Fibroblast of skin of back (primary cell): ENCODE results near the gene STT3A. TPM values are rescaled to one million over a fixed set of nuclear protein-coding genes. Genes with fewer than 3 reads are reported as not detected.
"Not testable (repeated sequence)": the region's sequence is repeated elsewhere in the genome, so short reads cannot be mapped to it uniquely, and the experiment has no call there.

Experiments used
- DNase-seq: peaks from one replicate; pipeline ENCODE4 v3.0.0-alpha.2; 2013
- polyA plus RNA-seq, 2 experiments: library from polyadenylated mRNA; unstranded; fragments of 120-200 nt; gene quantifications; one replicate each; pipeline ENCODE4 v1.2.1, GENCODE V29; 2013; ENCODE audit not compliant: insufficient read length in 2 of 2

Gene STT3A
- 268 TPM for polyA plus RNA-seq (2013, experiment 1 of 2; ENCODE audit: insufficient read length)
- polyA plus RNA-seq (2013, experiment 2 of 2; ENCODE audit: insufficient read length) = 243 TPM

DNA sequence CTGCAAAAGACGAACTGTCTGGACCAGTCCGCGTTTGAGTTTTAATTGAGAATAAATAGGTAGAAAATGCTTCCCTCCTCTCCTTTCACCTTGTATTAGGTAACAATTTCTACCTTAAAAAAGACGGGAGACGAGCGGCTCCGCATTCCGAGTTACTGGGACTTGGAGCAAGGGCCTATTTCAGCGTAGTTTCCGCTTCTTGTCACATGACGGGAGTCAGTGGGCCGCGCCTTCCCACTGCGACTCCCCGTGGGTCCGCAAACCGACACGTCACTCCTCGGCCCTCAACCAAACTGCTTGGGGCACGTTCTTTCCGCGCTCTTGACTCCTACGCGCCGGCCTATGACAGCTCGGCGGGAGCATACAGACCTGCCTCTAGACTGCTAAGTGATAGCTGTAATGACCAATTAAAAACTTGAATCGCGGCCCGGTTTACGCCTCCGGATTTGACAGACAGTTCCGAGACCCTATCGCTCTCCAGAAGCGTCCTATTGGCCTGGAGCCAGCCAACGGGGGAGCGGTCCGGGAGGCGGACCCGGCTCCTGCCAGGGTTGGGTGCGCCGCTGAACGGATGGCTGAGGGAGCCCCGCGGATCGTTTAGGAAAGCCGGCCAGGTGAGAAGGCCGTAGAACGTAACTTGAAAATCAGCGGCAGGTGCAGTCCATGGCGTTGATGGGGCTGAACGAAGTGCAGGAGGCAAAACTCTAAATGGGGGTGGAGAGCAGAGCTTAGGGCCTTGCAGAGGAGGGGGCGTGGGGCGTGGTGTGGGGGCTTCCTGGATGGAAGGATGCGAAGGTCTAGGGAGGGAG is at the start of gene STT3A:
TSS of gene STT3A (plus strand) at position 548 of the 809 bp plus-strand sequence. CDS start 3,064 bp downstream, outside the sequence.
- peak; percentile 100 for DNase-seq

DNA sequence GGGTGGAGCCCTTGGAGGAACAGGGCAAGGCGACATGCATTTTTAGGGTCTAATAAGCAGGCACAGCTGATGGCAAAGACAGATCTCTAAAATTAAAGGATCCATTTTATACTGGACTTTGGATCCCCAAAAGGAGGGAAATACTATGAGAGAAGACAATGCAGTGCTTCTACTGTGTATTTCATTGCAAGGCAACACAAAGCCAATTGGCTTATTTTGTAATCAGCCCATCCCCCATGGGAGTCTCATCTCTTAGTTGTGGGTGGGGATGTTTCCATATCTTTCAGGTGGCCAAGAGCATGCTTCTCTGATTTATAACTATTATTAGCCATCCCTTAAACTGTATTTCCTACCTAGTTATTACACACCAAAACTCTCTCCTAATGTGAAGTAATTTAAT is 41.9 kb upstream of the STT3A start:
- no peak for DNase-seq

DNA sequence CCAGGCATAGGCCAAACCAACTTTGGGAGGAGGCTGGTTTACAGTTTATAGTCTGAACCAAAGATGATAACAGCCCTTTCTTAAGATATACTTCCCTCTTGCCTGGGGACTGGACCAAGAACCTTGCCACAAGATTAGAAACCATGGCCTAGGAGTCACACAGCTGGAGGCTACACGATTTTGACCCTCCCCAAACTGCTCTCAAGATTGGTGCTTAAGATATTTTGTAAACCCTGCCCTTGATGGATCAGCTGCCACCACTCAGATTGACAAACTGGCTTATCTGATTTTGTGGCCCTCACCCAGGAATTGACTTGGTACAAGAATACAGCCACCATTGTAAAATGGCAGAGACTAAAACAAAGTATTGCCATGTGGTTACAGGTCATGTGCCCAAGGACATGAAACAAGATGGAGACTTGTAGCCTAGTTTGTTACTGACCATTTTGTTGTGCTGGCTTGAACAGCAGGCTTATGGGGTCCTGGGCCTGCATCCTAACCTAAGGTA is 40.8 kb upstream of the STT3A start:
- no peak for DNase-seq

DNA sequence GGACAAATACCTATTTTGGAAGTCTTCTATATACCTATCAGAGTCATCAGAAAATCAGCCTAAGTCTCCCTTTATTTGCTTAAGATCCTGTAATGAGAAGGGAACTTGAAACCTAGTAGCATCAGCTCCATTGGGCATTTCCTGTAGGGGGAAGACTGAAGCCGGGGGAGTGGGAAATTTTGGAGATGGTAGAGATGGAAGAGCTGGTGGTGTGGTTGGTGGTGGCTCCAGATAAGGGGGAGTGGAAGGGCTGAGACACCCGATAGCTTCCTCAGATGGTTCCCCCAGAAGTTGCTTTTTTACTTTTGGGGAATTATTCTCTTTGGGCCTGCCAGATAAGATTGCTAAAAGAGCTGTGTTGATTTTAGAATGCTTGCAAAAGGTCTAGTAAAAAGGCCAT is 39.7 kb upstream of the STT3A start:
- DNase-seq = no peak

DNA sequence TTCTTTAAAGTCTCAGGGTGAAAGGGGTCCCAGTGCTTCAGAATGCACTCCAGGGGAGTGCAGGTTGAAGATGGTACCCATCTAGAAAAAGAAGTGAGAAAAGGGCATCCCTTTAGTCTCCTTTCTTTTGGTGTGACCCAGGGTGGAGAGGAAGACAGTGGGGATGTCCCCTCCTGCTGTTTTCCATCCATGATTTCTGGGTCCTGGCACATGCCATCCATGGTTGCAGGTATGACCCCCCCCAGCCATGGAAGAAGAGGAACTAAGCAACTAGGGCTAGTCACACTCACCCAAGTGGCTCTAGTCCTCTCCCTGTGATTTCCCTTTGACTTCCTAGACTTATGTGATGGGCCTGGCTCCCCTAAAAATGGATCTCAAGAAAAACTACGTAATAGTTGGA is 39.3 kb upstream of the STT3A start:
- DNase-seq = no peak

DNA sequence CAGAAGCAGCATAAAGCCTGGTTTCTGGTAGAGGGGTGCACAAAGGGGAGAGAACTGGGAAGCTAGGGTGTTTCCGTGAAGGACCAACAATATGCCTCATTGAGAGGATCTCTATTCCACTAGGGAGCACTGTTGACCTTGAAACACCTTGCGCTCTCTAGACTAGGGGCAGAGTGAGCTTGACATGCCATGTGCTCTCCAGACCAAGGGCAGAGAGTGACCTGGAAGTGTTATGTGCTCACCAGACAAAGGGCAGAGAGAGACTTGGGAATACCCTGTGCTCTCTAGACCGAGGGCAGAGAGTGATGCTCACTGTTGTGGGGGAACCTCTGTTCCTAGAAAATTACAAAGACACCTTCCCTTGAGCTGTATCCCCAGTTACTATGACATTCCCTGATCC is 38.6 kb upstream of the STT3A start:
- no peak for DNase-seq

DNA sequence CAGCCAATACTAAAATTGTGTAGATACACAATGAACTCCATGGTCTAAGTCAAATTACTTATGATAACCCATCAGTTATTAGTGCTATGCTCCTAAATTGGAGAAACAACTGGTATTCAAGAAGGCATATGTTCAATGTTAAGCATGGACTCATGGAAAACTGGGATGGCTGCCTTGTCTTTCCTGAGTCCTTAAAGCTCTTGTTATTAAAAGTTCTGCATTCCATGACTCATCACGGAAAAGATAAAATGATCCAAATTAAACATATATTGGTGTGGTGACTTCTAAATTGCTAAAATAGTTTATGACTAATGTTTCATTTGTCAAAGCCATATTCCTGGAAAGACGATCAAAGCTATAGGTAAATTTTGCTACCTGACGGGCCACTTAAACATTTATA is 32.8 kb upstream of the STT3A start:
- DNase-seq = peak; percentile 54

DNA sequence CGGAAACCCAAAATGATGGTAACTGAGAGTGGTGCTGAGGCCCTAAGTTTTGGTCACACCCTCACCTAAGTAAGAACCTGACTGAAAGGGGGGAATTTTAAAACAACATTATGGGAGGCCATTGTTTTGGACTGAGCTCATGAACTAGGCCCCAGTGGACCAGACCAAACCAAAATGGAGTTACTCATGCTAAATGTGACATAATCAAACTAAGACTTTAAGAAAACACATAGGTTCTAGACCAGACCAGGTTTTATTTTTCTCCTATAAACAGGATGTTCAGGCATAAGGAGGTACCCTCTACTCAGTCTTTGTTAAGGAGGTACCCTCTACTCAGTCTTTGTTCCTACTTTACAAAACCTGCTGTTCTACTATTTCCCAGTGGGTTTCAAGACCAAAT is 30.7 kb upstream of the STT3A start:
- no peak for DNase-seq

DNA sequence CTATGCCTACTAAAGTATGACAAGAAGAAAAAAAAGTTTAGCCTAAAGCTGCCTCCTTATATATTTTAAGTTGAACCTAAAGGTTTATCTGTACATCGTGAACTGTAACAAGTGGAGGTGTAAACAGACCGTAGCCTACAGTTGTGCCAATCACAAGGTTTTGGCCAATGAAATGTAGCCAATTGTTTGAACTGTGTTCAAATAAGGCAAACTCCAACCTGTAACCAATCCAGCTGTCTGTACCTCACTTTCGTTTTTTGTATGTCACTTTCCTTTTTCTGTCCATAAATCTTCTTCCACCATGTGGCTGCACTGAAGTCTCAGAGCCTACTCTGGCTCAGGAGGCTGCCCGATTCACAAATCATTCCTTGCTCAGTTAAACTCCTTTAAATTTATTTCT is 30.2 kb upstream of the STT3A start:
- no peak for DNase-seq

DNA sequence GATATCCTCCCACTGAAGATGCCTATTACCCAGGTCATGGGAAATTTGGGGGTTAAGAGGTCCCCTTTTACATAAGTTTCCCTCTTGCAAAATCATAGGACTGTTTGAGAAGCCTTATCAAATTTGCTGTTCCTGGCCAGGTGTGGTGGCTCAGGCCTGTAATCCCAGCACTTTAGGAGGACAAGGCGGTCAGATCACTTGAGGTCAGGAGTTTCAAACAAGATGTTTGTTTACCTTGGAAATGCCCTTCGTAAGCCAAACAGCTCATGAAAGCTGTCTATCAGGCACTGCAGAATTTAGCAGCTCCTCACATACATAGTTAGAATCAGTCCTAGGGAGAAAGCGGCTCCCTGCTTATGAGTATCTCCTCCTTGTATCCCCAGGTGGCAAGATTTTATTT is 28.3 kb upstream of the STT3A start:
- DNase-seq = no peak

DNA sequence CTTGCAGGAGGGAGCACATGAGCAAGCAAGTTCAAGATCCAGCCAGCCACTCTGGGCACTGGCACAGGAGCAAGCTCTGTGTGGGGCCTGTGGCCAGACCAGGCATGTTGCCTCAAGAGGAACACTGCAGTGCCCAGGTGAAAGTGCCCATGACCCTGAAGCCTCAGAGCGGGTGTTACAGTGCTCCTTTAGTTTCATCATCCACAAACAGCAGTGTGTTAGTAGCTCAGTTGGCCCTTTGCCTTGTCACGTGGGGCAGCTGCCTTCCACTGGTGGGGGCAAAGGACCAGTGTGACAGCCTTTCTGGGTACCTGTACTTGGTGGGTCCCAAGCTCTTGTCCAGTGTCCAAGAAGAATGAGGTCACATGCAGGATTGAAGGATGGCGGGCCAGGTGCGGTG is 26.4 kb upstream of the STT3A start:
- no peak for DNase-seq

DNA sequence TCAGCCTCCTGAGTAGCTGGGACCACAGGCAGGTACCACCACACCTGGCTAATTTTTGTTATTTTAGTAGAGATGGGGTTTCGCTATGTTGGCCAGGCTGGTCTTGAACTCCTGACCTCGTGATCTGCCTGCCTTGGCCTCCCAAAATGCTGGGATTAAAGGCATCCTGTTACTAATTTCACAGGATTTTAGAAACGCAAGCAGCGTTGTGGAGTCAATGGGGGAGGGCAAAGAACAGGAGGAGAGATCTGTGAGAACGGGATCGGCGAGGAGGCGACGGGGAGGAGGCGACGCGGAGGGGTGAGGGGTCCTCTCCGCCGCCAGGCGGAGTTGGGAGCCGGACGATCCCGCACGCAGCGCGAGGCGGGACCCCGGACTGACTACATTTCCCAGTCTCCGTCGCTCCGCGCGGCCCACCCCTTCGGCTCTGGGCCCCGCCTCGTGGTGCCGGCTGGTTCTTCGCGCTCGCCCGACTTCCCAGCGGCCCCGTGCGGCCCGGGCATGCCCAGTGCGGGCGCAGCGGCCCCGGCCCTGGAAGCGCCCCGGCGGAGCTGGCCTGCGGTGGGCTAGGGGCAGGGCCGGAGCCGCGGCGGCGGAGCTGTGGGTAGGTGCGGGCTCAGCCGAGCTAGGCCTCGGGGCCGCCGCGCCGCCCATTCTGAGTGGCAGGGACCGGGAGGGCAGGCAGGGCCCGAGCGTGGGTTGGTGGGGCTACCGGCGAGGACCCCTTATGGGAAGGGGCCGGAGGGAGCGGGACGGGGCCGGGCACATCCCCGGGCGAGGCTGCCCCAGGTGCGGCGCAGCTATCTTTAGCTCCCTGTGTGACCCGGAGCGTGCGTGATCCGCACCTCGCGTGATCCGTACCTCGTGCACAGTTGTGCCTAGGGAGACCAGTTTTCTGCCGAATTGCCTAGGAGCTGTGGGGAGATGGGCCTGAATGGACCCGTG is 23.4 kb upstream of the STT3A start, which contains the start of gene EI24:
TSS of gene EI24 (plus strand) at position 508 of the 945 bp plus-strand sequence. CDS start 3,051 bp downstream, outside the sequence.
- DNase-seq = peak; percentile 95

DNA sequence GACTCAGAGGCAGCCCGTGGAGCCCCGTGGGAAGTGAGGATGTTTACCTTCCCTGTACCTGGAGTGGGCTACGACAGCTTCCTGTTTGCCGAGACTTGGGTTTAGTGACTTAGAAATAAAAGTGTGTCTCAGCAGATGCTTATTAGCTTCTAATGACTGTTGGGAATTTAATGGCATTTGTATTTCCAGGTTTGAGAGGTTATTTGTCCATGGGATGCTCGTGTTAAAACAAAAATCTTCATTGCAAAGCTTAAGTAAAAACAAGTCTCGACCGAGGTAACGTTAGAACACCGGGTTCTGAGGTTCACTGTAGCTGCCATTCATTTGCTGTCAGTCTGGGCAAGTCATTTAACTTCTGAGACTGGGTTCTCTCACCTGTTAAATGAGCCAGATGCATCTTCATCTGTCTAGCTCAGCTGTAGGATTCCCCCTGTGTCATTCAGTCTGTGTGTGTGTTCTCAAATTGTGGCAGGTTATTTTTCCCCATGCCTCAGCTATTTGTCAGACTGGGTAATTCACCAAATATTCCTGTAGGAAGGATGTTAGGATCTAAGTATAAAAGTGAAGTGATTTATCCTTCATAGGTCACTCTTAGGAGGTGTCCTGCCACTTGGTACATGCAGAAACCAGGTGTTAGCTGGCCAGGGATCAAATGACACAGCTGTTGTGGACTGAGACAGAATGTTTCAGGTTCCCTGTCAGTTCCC is 22.6 kb upstream of the STT3A start:
- peak; percentile 22 for DNase-seq

DNA sequence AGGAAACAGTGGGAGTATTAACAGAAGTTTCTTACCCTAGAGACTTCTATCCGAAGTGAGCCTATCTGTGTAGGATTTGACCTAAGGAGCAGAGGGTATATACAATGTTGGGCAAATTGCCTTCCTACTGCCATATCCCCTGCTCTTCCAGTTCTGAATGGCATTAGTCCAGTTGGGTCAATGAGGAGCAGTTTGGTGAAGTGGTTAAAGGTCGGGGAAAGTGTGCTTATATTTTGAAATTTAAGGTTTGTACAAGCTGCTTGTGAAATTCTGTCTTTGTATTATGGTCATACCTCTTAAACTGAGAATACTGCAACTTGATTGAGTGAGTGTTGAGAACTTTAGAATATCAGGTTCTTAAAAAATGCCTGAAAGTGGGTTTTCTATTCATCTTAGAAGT is 21.7 kb upstream of the STT3A start:
- no peak for DNase-seq

DNA sequence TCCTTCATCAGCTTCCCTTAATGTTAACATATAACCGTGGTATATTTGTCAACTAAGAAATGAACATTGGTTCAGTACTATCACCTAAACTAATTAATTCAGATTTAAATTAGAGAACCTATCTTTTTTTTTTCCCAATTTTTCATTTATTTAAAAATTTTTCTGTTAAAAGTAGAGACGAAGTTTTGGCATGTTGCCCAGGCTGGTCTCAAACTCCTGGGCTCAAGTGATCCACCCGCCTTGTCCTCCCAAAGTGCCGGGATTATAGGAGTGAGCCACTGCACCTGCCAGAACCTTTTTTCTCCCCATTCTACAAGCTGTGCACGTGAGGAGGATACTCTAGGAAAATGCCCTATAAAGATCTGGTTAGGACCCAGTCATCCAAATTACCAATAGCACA is 19.7 kb upstream of the STT3A start:
- DNase-seq = no peak

DNA sequence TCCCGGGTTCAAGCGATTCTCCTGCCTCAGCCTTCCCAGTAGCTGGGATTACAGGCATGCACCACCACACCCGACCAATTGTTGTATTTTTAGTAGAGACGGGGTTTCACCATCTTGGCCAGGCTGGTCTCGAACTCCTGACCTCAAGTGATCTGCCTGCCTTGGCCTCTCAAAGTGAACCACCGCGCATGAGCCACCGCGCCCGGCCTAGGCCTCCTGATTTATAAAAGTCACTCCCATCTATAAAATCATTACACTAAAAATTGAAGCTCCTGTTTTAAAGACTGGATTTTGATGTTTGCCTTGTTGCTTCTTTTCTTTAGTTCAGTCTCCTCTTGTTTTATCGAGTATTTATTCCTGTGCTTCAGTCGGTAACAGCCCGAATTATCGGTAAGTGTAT is 15.5 kb upstream of the STT3A start:
- DNase-seq = not testable (repeated sequence)

DNA sequence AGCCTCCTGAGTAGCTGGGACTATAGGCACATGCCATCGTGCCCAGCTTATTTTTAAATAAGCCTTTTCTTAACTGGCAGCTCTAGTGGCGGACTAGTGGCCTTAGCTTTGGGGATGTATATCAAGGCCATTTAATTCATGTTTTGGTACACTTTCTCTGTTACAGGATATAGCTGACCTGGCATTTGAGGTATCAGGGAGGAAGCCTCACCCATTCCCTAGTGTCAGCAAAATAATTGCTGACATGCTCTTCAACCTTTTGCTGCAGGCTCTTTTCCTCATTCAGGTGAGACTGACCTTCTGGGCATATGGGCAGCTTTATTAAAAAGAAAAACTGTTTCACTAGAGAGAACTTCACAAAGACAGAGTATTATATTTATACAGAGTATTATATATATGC is 13.9 kb upstream of the STT3A start:
- DNase-seq = no peak

DNA sequence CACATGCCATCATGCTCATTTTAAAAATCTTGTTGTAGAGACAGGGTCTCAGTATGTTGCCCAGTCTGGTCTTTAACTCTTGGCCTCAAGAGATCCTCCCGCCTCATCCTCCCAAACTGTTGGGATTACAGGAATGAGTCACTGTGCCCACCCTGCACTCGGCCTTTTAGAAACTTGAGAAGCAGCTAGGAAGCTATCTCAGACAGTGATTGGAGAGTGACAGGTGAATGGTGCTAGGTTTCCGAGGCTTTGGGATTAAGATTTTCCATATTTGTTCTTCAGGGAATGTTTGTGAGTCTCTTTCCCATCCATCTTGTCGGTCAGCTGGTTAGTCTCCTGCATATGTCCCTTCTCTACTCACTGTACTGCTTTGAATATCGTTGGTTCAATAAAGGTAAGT is 12.8 kb upstream of the STT3A start:
- DNase-seq = no peak

DNA sequence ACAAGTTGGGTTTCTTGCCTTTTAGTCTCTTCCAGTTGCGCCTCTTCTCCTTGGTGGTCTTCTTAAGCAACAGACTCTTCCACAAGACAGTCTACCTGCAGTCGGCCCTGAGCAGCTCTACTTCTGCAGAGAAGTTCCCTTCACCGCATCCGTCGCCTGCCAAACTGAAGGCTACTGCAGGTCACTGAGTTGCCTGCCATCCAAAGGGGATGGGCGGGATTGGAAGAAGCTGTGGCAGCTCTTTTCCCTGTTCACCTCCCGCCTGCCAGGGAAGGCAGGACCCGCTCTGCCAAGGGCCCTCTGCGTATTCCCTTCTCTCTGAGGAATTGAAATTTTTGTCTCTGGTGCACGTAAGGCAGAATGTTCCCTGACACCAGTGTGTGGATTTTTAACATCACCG is 9.2 kb upstream of the STT3A start:
- DNase-seq = no peak

DNA sequence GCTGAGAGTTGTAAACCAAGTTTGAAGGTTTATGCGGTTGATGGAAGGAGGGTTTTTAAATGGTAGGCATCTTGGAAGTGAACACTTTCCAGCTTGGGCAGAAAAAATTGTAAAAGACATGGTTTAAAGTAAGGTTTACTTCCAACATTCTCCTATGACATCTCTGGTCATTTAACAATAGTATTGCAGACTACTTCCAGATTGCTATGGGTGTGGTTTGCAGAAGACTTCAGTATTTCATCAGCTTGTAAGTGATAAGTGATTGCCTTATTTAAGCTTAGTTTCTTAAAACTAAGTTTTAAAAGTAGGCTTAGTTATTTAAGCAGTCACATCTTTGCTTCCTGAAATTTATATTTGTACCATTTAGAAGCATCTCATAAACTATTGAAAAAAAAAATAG is 7.2 kb upstream of the STT3A start:
- no peak for DNase-seq

DNA sequence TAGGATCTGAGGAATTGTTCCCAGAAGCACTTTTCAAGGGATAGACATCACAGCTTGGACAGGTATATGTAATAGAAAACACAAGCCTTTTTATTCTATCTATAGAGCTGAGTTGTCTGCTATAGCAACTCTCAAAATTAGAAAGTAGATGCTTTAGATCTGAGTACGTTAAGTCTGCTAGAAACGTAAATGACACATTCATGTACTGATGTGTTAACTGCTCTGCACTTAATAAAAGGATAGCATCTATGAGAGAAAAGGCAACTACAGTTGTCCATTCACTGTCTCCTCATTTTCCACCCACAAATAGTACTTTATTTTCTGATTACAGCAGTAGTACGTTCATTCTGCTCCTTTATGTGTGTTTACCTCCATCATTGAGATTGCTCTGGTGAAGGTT is 6.0 kb upstream of the STT3A start:
- DNase-seq = no peak

DNA sequence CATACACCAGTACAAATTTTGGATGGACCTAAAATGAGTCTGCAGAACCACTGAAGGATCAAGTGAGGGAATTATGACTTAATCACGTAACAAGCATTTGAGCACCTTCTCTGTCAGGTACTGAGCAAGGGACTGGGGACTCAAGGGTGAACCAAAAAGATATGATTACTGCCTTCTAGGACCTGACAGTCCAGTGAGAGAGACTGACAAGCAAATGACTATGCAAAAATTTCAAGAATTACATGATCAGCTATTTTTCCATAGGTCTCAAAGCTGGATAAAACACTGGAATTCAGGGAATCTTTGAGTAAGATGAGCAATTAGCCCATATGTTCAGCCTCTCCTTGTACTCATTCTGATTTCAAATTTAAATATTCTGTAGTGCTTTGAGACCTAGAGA is 5.2 kb upstream of the STT3A start:
- DNase-seq = peak; percentile 18

DNA sequence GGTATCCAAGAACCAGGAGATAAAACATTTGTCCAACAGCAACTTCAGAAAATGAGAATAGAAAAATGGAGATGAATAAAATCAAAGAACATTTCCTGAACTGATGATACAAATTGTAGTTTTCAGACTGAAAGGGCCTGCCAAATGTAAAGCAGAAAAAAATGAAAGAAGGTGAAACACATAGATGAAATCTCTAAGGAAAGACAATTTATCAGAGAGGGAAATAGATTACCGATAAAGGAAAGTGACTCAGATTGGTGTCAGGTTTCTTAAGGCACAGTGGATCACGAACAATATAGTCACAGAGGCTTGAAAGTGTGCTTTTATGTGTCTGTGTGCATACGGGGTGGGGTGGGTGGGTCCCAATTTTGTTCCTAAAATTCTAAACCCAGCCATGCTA is 4.1 kb upstream of the STT3A start:
- no peak for DNase-seq
